Activated T-cell treated with anti-CD3 and anti-CD28 coated beads for 4 hours (primary cell): ENCODE data around the gene MRGPRD.
"Not testable (repeated sequence)": the region's sequence is repeated elsewhere in the genome, so short reads cannot be mapped to it uniquely, and the experiment has no call there.

ENCODE experiments used
- DNase-seq: peaks from one replicate; pipeline ENCODE4 v3.0.0-alpha.2; 2020

MRGPRD gene

DNA sequence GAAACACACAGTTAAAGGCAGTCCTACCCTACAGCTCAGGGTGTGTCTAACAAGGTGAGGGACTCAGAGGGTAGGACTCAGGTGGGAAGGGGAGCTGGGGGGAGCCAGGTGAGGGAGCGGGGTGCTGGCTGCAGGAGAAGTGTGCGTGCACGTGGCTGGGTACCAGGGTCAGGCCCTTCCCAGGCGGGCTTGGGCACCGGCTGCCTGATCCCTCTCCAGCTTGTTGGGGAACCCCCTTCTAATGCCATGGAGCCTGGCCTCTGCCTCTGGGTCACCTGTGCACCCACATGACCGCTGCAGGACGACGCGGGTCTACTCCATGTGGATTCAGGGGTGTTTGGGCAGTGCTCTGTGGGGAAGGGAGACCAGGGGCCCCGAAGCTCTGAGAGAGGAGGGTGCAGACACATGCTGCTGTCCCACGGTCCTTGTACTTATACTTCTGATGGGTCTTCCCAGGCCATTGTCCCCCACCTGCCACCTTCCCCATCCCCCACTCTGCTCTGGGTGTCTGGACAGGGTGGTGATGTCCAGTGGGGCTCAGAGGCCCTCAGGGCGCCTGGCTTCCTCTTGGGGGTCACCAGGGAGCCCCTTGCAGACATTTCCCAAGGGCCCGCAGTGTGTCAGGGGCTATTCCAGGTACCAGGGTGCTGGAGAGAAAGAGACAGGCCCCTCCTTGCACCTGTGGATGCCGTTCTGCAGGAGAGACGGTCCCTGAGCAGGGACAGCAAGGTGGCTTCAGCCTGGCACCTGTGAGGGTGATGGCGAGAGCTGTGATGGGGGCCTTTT is 10.4 kb upstream of the MRGPRD start:
- DNase-seq, result no peak

GRCh38 chr11:68989936-68990606 is 9.3 kb upstream of the MRGPRD start:
- no peak for DNase-seq

DNA sequence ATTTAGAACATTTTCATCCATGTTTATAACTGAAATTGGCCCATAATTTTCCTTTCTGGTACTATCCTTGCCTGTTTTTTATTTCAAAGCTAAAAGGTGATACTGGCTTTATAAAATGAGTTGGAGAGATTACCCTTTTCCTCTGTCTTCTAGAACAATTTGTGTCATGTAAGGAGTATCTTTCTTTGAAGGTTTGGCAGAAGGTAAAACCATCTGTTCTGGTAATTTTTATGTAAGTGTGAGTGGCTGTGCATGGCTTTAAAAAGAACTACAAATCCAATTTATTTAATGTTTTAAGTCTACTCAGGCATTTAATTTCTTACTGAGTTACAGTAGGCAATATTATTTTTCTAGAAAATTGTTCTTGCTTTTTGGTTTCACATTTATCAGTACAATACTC is 7.7 kb upstream of the MRGPRD start:
- DNase-seq, result no peak

GRCh38 chr11:68987211-68987610 is 6.4 kb upstream of the MRGPRD start:
- no peak for DNase-seq

DNA sequence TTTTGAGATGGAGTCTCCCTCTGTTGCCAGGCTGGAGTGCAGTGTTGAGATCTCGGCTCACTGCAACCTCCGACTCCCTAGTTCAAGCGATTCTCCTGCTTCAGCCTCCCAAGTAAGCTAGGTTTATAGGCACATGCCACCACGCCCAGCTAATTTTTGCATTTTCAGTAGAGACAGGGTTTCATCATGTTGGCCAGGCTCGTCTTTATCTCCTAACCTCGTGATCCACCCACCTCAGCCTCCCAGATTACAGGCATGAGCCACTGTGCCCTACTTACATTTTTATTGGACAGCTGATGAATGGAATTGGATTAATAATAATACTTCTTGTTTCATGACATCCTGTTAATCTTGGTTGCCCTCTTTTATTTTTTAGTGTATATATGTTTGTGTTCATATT is 3.0 kb upstream of the MRGPRD start:
- no peak for DNase-seq

DNA sequence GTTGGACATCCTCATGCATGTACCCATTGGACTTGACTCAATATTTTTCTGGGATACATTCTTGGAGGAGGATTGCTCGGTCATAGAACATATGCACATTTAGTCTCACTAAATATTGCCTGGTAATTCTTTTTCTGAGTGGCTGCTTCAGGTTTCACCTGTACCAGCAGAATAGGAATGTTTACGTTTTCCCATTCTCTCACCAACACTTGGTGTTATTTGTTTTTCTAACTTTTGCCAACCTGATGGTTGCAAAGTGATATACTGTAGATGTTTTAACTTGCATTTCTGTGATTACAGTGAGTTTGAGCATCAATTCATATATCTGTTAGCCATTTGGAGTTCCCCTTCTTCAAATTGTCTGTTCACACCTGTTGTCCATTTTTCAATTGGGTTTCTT is 1.3 kb upstream of the MRGPRD start:
- no peak for DNase-seq

DNA sequence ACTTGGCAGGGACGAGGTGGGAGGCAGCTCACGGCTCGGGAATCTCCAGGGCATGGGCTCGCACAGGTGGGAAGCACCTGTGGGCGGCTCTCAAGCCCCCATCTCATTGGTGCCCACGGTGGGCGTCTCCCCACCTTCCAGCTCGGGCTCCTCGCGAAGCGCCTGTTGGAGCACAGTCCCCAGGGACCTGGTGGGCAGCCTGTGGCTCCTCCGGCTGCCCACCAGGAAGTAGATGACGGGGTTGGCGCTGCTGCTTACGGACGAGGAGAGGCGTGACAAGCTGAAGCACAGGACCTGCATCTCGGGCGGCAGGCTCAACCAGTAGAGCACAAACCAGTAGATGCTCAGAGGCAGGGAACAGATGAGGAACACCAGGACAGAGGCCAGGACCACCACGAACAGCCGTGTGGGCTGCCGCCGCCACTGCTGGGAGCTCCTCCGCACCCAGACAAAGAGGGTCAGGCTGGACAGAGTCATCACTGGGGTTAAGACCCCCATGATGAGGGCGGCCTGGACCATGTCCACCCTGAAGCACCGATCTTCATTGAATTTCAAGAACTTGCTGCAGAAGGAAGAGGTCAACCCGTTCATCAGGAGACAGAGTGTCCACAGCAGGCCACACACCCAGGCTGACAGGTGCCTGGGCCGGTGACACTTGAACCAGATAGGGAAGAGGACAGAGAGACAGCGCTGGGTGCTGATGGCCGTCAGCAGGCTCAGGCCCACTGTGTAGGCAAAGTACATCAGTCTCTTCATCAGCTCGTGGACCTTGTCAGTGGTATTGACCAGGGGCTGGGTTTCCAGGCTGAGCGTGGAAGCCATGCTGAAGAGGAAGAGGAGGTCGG is 633 bp downstream of the MRGPRD start:
- DNase-seq, result no peak

GRCh38 chr11:68978931-68979594 is 1.7 kb downstream of the MRGPRD start:
- no peak for DNase-seq

- DNase-seq, result no peak
Observed at GRCh38 chr11:68978626-68978930, 2.2 kb downstream of the MRGPRD start.

DNA sequence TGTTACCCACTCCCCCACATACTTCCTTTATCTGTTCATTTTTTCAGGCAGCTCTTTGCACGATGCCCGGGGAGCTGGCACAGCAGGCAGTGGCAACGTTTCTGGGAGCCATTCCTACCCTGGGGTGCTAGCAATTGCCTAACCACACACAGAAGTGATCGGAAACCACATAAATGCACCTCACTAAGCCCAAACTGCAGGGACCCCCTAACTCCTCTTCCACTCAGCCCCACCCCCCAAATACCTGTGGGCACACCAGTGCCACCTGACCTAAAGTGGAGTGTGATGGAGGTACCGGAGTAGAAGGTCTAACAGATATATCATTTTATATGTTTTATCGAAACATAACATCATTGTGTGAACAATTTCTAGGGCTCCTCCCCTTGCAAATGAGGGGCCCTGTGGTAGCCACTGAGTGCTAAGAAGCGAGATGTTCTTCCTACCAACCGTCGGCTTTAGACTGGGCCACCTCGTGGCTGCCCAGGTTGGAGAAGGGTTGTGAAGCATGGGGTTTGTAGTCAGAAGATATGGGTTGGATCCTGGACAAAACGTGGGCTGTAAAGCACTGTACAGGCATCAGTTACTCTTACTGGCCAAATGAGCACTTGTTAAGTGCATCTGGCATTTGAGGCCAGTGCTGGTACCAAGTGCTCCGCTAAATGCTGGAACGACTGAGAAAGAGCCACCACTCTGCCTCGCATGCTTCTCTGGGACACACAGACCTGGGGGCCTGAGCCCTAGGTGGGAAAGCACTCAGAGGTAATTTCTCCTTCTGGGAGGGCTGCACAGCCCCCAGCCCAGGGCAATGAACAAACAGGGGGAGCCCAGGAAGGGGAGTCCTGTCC is 2.8 kb downstream of the MRGPRD start:
- DNase-seq, result no peak

GRCh38 chr11:68976563-68976962 is 4.2 kb downstream of the MRGPRD start:
- no peak for DNase-seq

GRCh38 chr11:68976095-68976494 is 4.7 kb downstream of the MRGPRD start:
- no peak for DNase-seq

GRCh38 chr11:68974421-68975194 is 6.2 kb downstream of the MRGPRD start:
- no peak for DNase-seq

DNA sequence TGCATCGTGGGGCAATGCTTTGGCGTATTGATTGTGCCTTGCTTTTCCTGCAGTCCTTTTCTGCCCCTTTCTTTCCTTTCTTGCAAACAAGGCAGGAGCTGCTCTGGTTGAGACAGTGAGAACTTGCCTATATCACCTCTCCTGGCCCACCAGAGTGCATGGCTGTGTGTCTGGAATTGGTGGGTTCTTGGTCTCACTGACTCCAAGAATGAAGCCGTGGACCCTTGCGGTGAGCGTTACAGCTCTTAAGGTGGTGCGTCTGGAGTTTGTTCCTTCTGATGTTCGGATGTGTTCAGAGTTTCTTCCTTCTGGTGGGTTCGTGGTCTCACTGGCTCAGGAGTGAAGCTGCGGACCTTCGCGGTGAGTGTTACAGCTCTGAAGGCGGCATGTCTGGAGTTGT is 7.1 kb downstream of the MRGPRD start:
- not testable (repeated sequence) for DNase-seq

- DNase-seq, result no peak
Observed at GRCh38 chr11:68973219-68973618, 7.6 kb downstream of the MRGPRD start.

DNA sequence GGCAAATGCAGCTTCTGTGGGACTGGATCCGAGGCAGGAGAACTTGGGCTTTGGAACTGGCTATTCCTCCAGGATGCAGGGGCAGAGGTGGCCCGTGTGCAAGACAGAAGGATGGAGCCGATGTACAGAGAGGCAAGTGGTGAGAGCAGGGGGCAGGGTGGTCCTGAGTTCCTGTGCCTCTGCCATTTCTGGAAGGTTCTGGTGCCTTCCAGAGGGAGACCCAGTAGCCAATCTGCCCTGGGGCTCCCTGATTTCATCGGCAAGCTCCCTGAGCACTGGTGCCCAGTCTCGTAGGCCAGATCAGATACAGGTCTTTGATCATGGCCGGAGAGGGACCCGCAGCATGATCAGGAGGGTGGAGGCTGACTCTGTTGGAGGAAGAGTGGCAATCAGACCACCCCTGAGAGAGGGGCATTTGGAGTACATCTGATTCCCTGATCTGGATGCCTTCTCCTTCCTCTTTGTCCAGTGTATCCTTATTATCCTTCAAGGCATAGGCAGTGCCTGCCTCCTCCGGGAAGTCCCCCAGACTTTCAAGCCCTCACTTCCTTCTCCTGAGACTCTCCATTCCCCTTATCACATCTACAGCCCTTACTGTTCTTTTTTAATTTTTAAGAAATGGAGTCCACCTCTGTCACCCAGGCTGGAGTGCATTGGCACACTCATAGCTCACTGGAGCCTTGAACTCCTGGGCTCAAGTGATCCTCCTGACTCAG is 9.7 kb downstream of the MRGPRD start:
- DNase-seq, result no peak

DNA sequence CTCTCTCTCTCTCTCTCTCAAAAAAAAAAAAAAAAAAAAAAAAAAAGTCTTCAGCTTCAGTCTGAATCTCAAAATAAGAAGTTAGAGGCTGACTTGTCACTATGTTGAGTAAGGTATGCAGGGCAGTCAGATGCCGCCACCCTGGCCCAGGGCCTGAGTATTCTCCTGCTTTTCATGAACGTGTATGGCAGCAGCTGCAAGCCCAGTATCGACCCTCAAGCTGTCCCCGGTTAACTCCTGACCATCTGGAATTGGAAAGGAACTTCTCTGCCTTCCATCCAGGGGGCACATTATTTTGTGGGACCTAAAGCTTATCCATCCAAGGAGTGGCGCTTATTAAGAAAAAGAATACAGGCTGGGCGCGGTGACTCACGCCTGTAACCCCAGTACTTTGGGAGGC is 11.4 kb downstream of the MRGPRD start:
- no peak for DNase-seq

GRCh38 chr11:68968306-68969250 is 12.2 kb downstream of the MRGPRD start:
- no peak for DNase-seq

GRCh38 chr11:68966894-68967780 is 13.6 kb downstream of the MRGPRD start:
- DNase-seq, result no peak
